H1 (cell line): ENCODE results near the gene NDUFA12. TPM values are rescaled to one million over a fixed set of nuclear protein-coding genes. Genes with fewer than 3 reads are reported as not detected.

Experiments used
- CTCF ChIA-PET: fragments of 300-600 bp; sonication (Branson Sonifier 250); formaldehyde crosslinking; loops from one replicate; lab custom pipeline; 2021; ENCODE audit not compliant: partially characterized antibody; lab: Charles Lee
- POLR2A ChIA-PET: fragments of 300-600 bp; sonication (Branson Sonifier 250); formaldehyde crosslinking; loops from one replicate; lab custom pipeline; 2021; ENCODE audit warnings: inconsistent platforms; ENCODE audit not compliant: partially characterized antibody; lab: Charles Lee
- DNase-seq, 2 experiments: peaks; one replicate each; pipeline versions ENCODE4 v3.0.0 to v3.0.0-alpha.2; 2010 to 2022; ENCODE audit warnings: low spot score in 2 of 2, low read depth in 1 of 2, mixed read lengths in 1 of 2
- FAIRE-seq: peaks from 2 replicates; lab custom pipeline; 2011; peaks lifted over from hg19 to GRCh38; lab: Jason Lieb, UNC
- H2AFZ ChIP-seq: 2 replicates; pipeline ENCODE4 v1.8.1; 2012; ENCODE audit warnings: low read length, inconsistent platforms
- H2AK5ac ChIP-seq: 2 replicates; pipeline ENCODE4 v1.6.1; 2013; ENCODE audit warnings: low read depth, low read length
- H2BK120ac ChIP-seq: replicated peaks from 2 replicates; pipeline ENCODE3; 2013; ENCODE audit warnings: low read depth, low read length, inconsistent platforms
- H2BK12ac ChIP-seq: 2 replicates; pipeline ENCODE4 v1.6.1; 2013; ENCODE audit warnings: low read depth, low read length
- H2BK15ac ChIP-seq: 2 replicates; pipeline ENCODE4 v1.6.1; 2013; ENCODE audit warnings: low read length
- H2BK20ac ChIP-seq: 2 replicates; pipeline ENCODE4 v1.6.1; 2013; ENCODE audit warnings: low read length
- H2BK5ac ChIP-seq: 2 replicates; pipeline ENCODE4 v1.6.1; 2013; ENCODE audit warnings: low read depth, low read length
- H3K14ac ChIP-seq: 2 replicates; pipeline ENCODE4 v1.6.1; 2013; ENCODE audit warnings: inconsistent platforms; ENCODE audit not compliant: insufficient read length
- H3K18ac ChIP-seq: 2 replicates; pipeline ENCODE4 v1.6.1; 2013; ENCODE audit warnings: low read length; ENCODE audit errors: extremely low read depth
- H3K23ac ChIP-seq: 2 replicates; pipeline ENCODE4 v1.6.1; 2013; ENCODE audit warnings: inconsistent platforms; ENCODE audit not compliant: insufficient read length
- H3K23me2 ChIP-seq: 2 replicates; pipeline ENCODE4 v1.6.1; 2013; ENCODE audit warnings: low read depth, low read length
- H3K27ac ChIP-seq: 2 replicates; pipeline ENCODE4 v1.6.1; 2011; ENCODE audit warnings: low read depth, low read length, inconsistent platforms
- H3K27me3 ChIP-seq, 4 experiments: replicated peaks in 1 of 4; 1 replicate in 1 of 4; 2 replicates in 3 of 4; pipeline versions ENCODE4 v1.6.1 to v1.8.1; 2011 to 2013; ENCODE audit warnings: low read length in 3 of 4, mild to moderate bottlenecking in 3 of 4, inconsistent platforms in 2 of 4, mixed read lengths in 2 of 4, moderate library complexity in 1 of 4; ENCODE audit not compliant: control insufficient read depth in 3 of 4, insufficient read depth in 3 of 4; ENCODE audit errors: extremely low read depth in 1 of 4
- H3K36me3 ChIP-seq, 4 experiments: 2 replicates each; pipeline versions ENCODE4 v1.6.1 to v1.8.1; 2011 to 2013; ENCODE audit warnings: mild to moderate bottlenecking in 4 of 4, low read length in 3 of 4, moderate library complexity in 2 of 4, control low read depth in 1 of 4, inconsistent platforms in 1 of 4; ENCODE audit not compliant: insufficient read depth in 4 of 4, control insufficient read depth in 2 of 4
- H3K4ac ChIP-seq: replicated peaks from 2 replicates; pipeline ENCODE3; 2013; ENCODE audit warnings: low read length, low read depth, mixed read lengths, inconsistent platforms; ENCODE audit not compliant: insufficient read length
- H3K4me1 ChIP-seq, 4 experiments: replicated peaks in 1 of 4; 1 replicate in 1 of 4; 2 replicates in 3 of 4; pipeline versions ENCODE4 v1.6.1 to v1.8.1; 2011 to 2013; ENCODE audit warnings: low read length in 3 of 4, inconsistent platforms in 2 of 4, mixed read lengths in 1 of 4; ENCODE audit not compliant: insufficient read depth in 4 of 4, control insufficient read depth in 3 of 4
- H3K4me2 ChIP-seq, 2 experiments: 2 replicates each; pipeline versions ENCODE4 v1.6.1 to v1.8.1; 2011 to 2013; ENCODE audit warnings: low read depth in 2 of 2, low read length in 2 of 2, control low read depth in 1 of 2, inconsistent platforms in 1 of 2, mild to moderate bottlenecking in 1 of 2; ENCODE audit not compliant: insufficient read depth in 1 of 2
- H3K4me3 ChIP-seq, 4 experiments: fragments of 200-600, 300-600 bp in 1 of 4; sonication (generic), shearing (Covaris generic), sonication (Bioruptor Twin) in 1 of 4; 2 replicates each; pipeline versions ENCODE4 v1.5.1 to v1.8.1; 2011 to 2016; ENCODE audit warnings: low read length in 4 of 4, low read depth in 3 of 4, control low read depth in 2 of 4, inconsistent platforms in 2 of 4, mild to moderate bottlenecking in 2 of 4, mixed read lengths in 1 of 4, moderate library complexity in 1 of 4; ENCODE audit not compliant: insufficient read depth in 2 of 4; ENCODE audit errors: extremely low read depth in 1 of 4
- H3K56ac ChIP-seq: replicated peaks from 2 replicates; pipeline ENCODE3; 2013; ENCODE audit warnings: low read depth, mild to moderate bottlenecking, mixed read lengths, low read length, inconsistent platforms; ENCODE audit not compliant: insufficient read length
- H3K79me1 ChIP-seq: 2 replicates; pipeline ENCODE4 v1.6.1; 2013; ENCODE audit warnings: low read depth, low read length, control low read depth
- H3K79me2 ChIP-seq, 2 experiments: 2 replicates each; pipeline versions ENCODE4 v1.6.1 to v1.8.1; 2012 to 2013; ENCODE audit warnings: low read length in 2 of 2, mild to moderate bottlenecking in 2 of 2, inconsistent platforms in 1 of 2; ENCODE audit not compliant: insufficient read depth in 2 of 2, control insufficient read depth in 1 of 2
- H3K9ac ChIP-seq, 4 experiments: replicated peaks in 1 of 4; 1 replicate in 1 of 4; 2 replicates in 3 of 4; pipeline versions ENCODE4 v1.6.1 to v1.8.1; 2011 to 2013; ENCODE audit warnings: low read depth in 3 of 4, low read length in 3 of 4, control low read depth in 2 of 4, mild to moderate bottlenecking in 2 of 4, moderate library complexity in 2 of 4, inconsistent platforms in 1 of 4; ENCODE audit errors: extremely low read depth in 1 of 4
- H3K9me3 ChIP-seq, 2 experiments: 2 replicates each; pipeline versions ENCODE4 v1.6.1 to v1.8.1; 2012 to 2013; ENCODE audit warnings: mild to moderate bottlenecking in 2 of 2, moderate library complexity in 2 of 2, control low read depth in 1 of 2, inconsistent platforms in 1 of 2, low read depth in 1 of 2, low read length in 1 of 2, mixed read lengths in 1 of 2; ENCODE audit not compliant: insufficient read depth in 2 of 2
- H4K20me1 ChIP-seq, 2 experiments: replicated peaks in 1 of 2; 2 replicates each; pipeline versions ENCODE3 to v1.8.1; 2011 to 2013; ENCODE audit warnings: inconsistent platforms in 2 of 2, low read length in 2 of 2, mild to moderate bottlenecking in 1 of 2; ENCODE audit not compliant: insufficient read depth in 2 of 2, control insufficient read depth in 1 of 2
- H4K5ac ChIP-seq: 2 replicates; pipeline ENCODE4 v1.6.1; 2013; ENCODE audit warnings: low read length, low read depth, mixed read lengths, inconsistent platforms; ENCODE audit not compliant: insufficient read length
- H4K8ac ChIP-seq: 2 replicates; pipeline ENCODE4 v1.8.0; 2013; ENCODE audit warnings: mild to moderate bottlenecking, moderate library complexity, low read length, inconsistent platforms; ENCODE audit not compliant: insufficient read depth; ENCODE audit errors: extremely low read depth
- H4K91ac ChIP-seq: replicated peaks from 2 replicates; pipeline ENCODE3; 2013; ENCODE audit warnings: low read length, mixed read lengths, inconsistent platforms; ENCODE audit not compliant: insufficient read length
- SIRT6 ChIP-seq: IDR thresholded peaks from one replicate; pipeline ENCODE4 v1.7.1; 2012; ENCODE audit warnings: low read length, inconsistent platforms
- WGBS, 2 experiments: shearing (Covaris generic) in 1 of 2; methylation state at CpG; one replicate each; pipeline versions ENCODE4 v1.1.6 to v1.1.7; 2013 to 2015; ENCODE audit warnings: low lambda C conversion rate in 2 of 2, mixed read lengths in 2 of 2, inconsistent platforms in 1 of 2, low coverage in 1 of 2, missing lambda C conversion rate in 1 of 2; ENCODE audit not compliant: insufficient replicate concordance in 2 of 2, insufficient coverage in 1 of 2, insufficient read length in 1 of 2; ENCODE audit errors: extremely low coverage in 1 of 2, missing lambda C conversion rate in 1 of 2; 5-methylcytosine and 5-hydroxymethylcytosine counted together
- polyA plus RNA-seq, 7 experiments: library from polyadenylated mRNA; depleted of rRNA in 3 of 7; stranded (reverse) in 5 of 7; unstranded in 2 of 7; fragments of >200 nt in 5 of 7; fragments of 200-250 nt in 2 of 7; gene quantifications; 1 replicate in 5 of 7; 2 replicates in 1 of 7; 4 replicates in 1 of 7; pipeline versions ENCODE4 v1.2.1 to v1.2.3, GENCODE V29; 2011 to 2013; ENCODE audit warnings: missing spikeins in 2 of 7, mixed read lengths in 2 of 7
- total RNA-seq: library from RNA; stranded (reverse); fragmentation: NEBNext Ultra II Directional; extraction: Animal tissue kit (Norgen Biotek cat#: 25700); gene quantifications from 2 replicates; pipeline ENCODE4 v1.2.1, GENCODE V29; 2021

The NDUFA12 gene
- total and polyA plus RNA-seq, 2 of the 8 experiments (the other 6 are each of a cell fraction or from before 2014, with no cell fraction given): 98.1 to 157 TPM

DNA sequence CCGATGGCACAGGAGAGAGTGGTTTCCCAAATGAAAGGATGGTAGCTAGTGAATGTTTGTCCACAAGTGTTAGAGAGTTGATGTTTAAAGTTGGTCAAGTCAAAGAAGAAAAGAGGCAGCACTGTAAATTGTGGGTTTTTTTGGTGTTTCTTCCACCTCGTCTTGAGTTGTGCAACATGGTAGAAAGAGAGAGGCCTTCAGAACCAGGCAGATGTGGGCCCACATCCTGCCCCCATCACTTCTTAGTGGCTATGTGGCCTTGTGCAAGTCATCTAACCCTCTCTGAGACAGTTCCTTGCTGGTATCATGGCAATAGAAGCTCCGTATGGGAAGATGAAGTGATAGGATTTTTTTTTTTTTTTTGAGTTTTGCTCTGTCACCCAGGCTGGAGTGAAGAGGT is 60.8 kb downstream of the NDUFA12 start:
- no peaks in the 10 kb centered on the region for H3K36me3 ChIP-seq
- 77% methylated on average over 3 of the region's 3 CpGs; no CpG with 5 or more reads in 1 of the 2 experiments for WGBS, 2 experiments
- no peaks in the 10 kb centered on the region for H4K20me1 ChIP-seq
- no peak overlapping the region for H2AFZ ChIP-seq
- no peak for DNase-seq
- no peak overlapping the region for H3K4ac ChIP-seq
- no peaks in the 10 kb centered on the region for H3K27me3 ChIP-seq
- H3K18ac ChIP-seq: no peak overlapping the region
- no peak overlapping the region for H3K14ac ChIP-seq
- H3K23me2 ChIP-seq: 0 out of 2 replicates have a peak, but pooled peaks cover 2% of the 10 kb centered on the region
- ChIA-PET CTCF (interaction anchor here (0.7 to 1.6 kb wide), 5 partner anchors 14 to 470 kb away, joined by 3 to 4 read pairs (median 4); no protein-coding TSS in a partner anchor), POLR2A (interaction anchor here (0.7 to 0.9 kb wide), 2 partner anchors 12 to 719 kb away, joined by 3 read pairs; no protein-coding TSS in a partner anchor)
- no peaks in the 10 kb centered on the region for H3K79me1 ChIP-seq
- FAIRE-seq: no peak
- no peak overlapping the region for H2AK5ac ChIP-seq
- H2BK5ac ChIP-seq: no peak overlapping the region
- no peak overlapping the region for H3K23ac ChIP-seq
- H3K4me3 ChIP-seq: no peak overlapping the region
- no peak overlapping the region for H4K8ac ChIP-seq
- no peak overlapping the region for H3K4me2 ChIP-seq
- H4K5ac ChIP-seq: no peak overlapping the region
- no peak overlapping the region for H2BK12ac ChIP-seq
- H3K4me1 ChIP-seq: no peaks in the 10 kb centered on the region
- H3K9ac ChIP-seq: no peak overlapping the region
- no peak overlapping the region for H2BK20ac ChIP-seq
- no peak overlapping the region for H2BK120ac ChIP-seq
- H3K56ac ChIP-seq: no peak overlapping the region
- H3K9me3 ChIP-seq: no peaks in the 10 kb centered on the region
- no peak overlapping the region for H4K91ac ChIP-seq
- TF ChIP-seq SIRT6: no peak
- H3K27ac ChIP-seq: no peak overlapping the region
- no peak overlapping the region for H2BK15ac ChIP-seq
- H3K79me2 ChIP-seq: no peaks in the 10 kb centered on the region
